Measurements from ENCODE around the gene GGTLC2. TPM values are rescaled to one million over a fixed set of nuclear protein-coding genes. Genes with fewer than 3 reads are reported as not detected.
"Not testable (repeated sequence)": the region's sequence is repeated elsewhere in the genome, so short reads cannot be mapped to it uniquely, and the experiment has no call there.

GGTLC2 gene
- total RNA-seq, 5 donors from 2014 or later (not counting 1 experiment from before 2014, with no cell fraction given): not detected

GRCh38 chr22:22616636-22617035 lies 27.8 kb upstream of the GGTLC2 start:
- no peak overlapping the region for H3K27ac Mint-ChIP-seq
- Histone ChIP-seq H3K27ac (ENCODE audit: low read length) (no peak overlapping the region), H3K9me3 (no peaks in the 10 kb centered on the region), H3K36me3 (ENCODE audit: control insufficient read depth in 2 of 2, extremely low read depth in 1 of 2, insufficient read depth in 1 of 2, low read length in 1 of 2) (no peaks in the 10 kb centered on the region), H3K4me1 (ENCODE audit: control insufficient read depth in 1 of 2, extremely low read depth in 1 of 2, insufficient read depth in 2 of 2, low read length in 2 of 2) (peaks cover 0 to 8% of the 10 kb centered on the region in 2 experiments), H3K27me3 (replicated peaks in 1 of 2; ENCODE audit: control insufficient read depth in 2 of 2, extremely low read depth in 1 of 2, insufficient read depth in 2 of 2, low read length in 1 of 2) (peaks cover 0 to 8% of the 10 kb centered on the region in 2 experiments), H3K4me3 (ENCODE audit: control insufficient read depth in 1 of 2, extremely low read depth in 1 of 2, low read length in 1 of 2) (no peak overlapping the region)
- no peak overlapping the region for H3K4me3 Mint-ChIP-seq
- H3K9me3 Mint-ChIP-seq: no peaks in the 10 kb centered on the region
- CTCF ChIA-PET: no interaction called here
- POLR2A ChIA-PET: no interaction called here
- peaks cover 8 to 10% (median 8%) of the 10 kb centered on the region in 3 donors for H3K4me1 Mint-ChIP-seq
- WGBS (ENCODE audit: insufficient coverage): 16% methylated on average over 5 of the region's 5 CpGs
- peaks cover 0 to 11% of the 10 kb centered on the region in 2 donors for H3K27me3 Mint-ChIP-seq
- H3K36me3 Mint-ChIP-seq: no peaks in the 10 kb centered on the region
- ATAC-seq (replicated peaks in 1 of 4) (peak in 2 of 4 experiments; percentile 37 to 84), DNase-seq (peak in 11 of 35 experiments; percentile 2 to 58 (median 10))

- Histone ChIP-seq H3K4me3 (ENCODE audit: control insufficient read depth in 1 of 2, extremely low read depth in 1 of 2, low read length in 1 of 2) (no peak overlapping the region), H3K9me3 (no peaks in the 10 kb centered on the region), H3K4me1 (ENCODE audit: control insufficient read depth in 1 of 2, extremely low read depth in 1 of 2, insufficient read depth in 2 of 2, low read length in 2 of 2) (peaks cover 0 to 8% of the 10 kb centered on the region in 2 experiments), H3K27ac (ENCODE audit: low read length) (no peak overlapping the region), H3K36me3 (ENCODE audit: control insufficient read depth in 2 of 2, extremely low read depth in 1 of 2, insufficient read depth in 1 of 2, low read length in 1 of 2) (no peaks in the 10 kb centered on the region), H3K27me3 (replicated peaks in 1 of 2; ENCODE audit: control insufficient read depth in 2 of 2, extremely low read depth in 1 of 2, insufficient read depth in 2 of 2, low read length in 1 of 2) (peaks cover 0 to 8% of the 10 kb centered on the region in 2 experiments)
- DNase-seq (no peak), ATAC-seq (replicated peaks in 1 of 4) (no peak)
- WGBS (ENCODE audit: insufficient coverage): 91% methylated on average over 7 of the region's 7 CpGs
- no peak overlapping the region for H3K27ac Mint-ChIP-seq
- ChIA-PET CTCF (no interaction called here), POLR2A (no interaction called here)
- no peaks in the 10 kb centered on the region for H3K36me3 Mint-ChIP-seq
- no peak overlapping the region for H3K4me3 Mint-ChIP-seq
- H3K4me1 Mint-ChIP-seq: peaks cover 8 to 10% (median 8%) of the 10 kb centered on the region in 3 donors
- H3K27me3 Mint-ChIP-seq: peaks cover 0 to 11% of the 10 kb centered on the region in 2 donors
- no peaks in the 10 kb centered on the region for H3K9me3 Mint-ChIP-seq
These were observed 26.0 kb upstream of the GGTLC2 start for GRCh38 chr22:22618448-22618847.

GRCh38 chr22:22618923-22619322 lies 25.5 kb upstream of the GGTLC2 start:
- peaks cover 0 to 11% of the 10 kb centered on the region in 2 donors for H3K27me3 Mint-ChIP-seq
- Histone ChIP-seq H3K36me3 (ENCODE audit: control insufficient read depth in 2 of 2, extremely low read depth in 1 of 2, insufficient read depth in 1 of 2, low read length in 1 of 2) (no peaks in the 10 kb centered on the region), H3K9me3 (no peaks in the 10 kb centered on the region), H3K27me3 (replicated peaks in 1 of 2; ENCODE audit: control insufficient read depth in 2 of 2, extremely low read depth in 1 of 2, insufficient read depth in 2 of 2, low read length in 1 of 2) (peaks cover 0 to 8% of the 10 kb centered on the region in 2 experiments), H3K4me3 (ENCODE audit: control insufficient read depth in 1 of 2, extremely low read depth in 1 of 2, low read length in 1 of 2) (no peak overlapping the region), H3K27ac (ENCODE audit: low read length) (no peak overlapping the region), H3K4me1 (ENCODE audit: control insufficient read depth in 1 of 2, extremely low read depth in 1 of 2, insufficient read depth in 2 of 2, low read length in 2 of 2) (peaks cover 0 to 8% of the 10 kb centered on the region in 2 experiments)
- H3K4me3 Mint-ChIP-seq: no peak overlapping the region
- H3K4me1 Mint-ChIP-seq: peaks cover 8 to 10% (median 8%) of the 10 kb centered on the region in 3 donors
- ChIA-PET CTCF (interaction anchor here in 1 of 2 donors (0.6 kb wide), 1 partner anchor 1267 kb away, joined by 4 read pairs; no protein-coding TSS in a partner anchor), POLR2A (no interaction called here)
- H3K36me3 Mint-ChIP-seq: no peaks in the 10 kb centered on the region
- no peak for ATAC-seq (replicated peaks in 1 of 4)
- H3K27ac Mint-ChIP-seq: no peak overlapping the region
- DNase-seq: no peak
- H3K9me3 Mint-ChIP-seq: no peaks in the 10 kb centered on the region
- 67% methylated on average over 2 of the region's 2 CpGs for WGBS (ENCODE audit: insufficient coverage)

GRCh38 chr22:22619765-22620414 lies 24.5 kb upstream of the GGTLC2 start:
- DNase-seq (no peak), ATAC-seq (replicated peaks in 1 of 4) (no peak)
- Histone ChIP-seq H3K27ac (ENCODE audit: low read length) (no peak overlapping the region), H3K4me1 (ENCODE audit: control insufficient read depth in 1 of 2, extremely low read depth in 1 of 2, insufficient read depth in 2 of 2, low read length in 2 of 2) (peaks cover 0 to 8% of the 10 kb centered on the region in 2 experiments), H3K27me3 (replicated peaks in 1 of 2; ENCODE audit: control insufficient read depth in 2 of 2, extremely low read depth in 1 of 2, insufficient read depth in 2 of 2, low read length in 1 of 2) (peaks cover 0 to 8% of the 10 kb centered on the region in 2 experiments), H3K4me3 (ENCODE audit: control insufficient read depth in 1 of 2, extremely low read depth in 1 of 2, low read length in 1 of 2) (no peak overlapping the region), H3K9me3 (no peaks in the 10 kb centered on the region), H3K36me3 (ENCODE audit: control insufficient read depth in 2 of 2, extremely low read depth in 1 of 2, insufficient read depth in 1 of 2, low read length in 1 of 2) (no peaks in the 10 kb centered on the region)
- H3K4me1 Mint-ChIP-seq: peaks cover 8 to 10% (median 8%) of the 10 kb centered on the region in 3 donors
- H3K9me3 Mint-ChIP-seq: peaks cover 3 to 5% (median 4%) of the 10 kb centered on the region in 3 donors
- ChIA-PET CTCF (no interaction called here), POLR2A (no interaction called here)
- H3K36me3 Mint-ChIP-seq: peaks cover 4% of the 10 kb centered on the region
- H3K27me3 Mint-ChIP-seq: peaks cover 0 to 15% of the 10 kb centered on the region in 2 donors
- no peak overlapping the region for H3K4me3 Mint-ChIP-seq
- WGBS (ENCODE audit: insufficient coverage): 79% methylated on average over 2 of the region's 3 CpGs
- no peak overlapping the region for H3K27ac Mint-ChIP-seq

- H3K27ac ChIP-seq (ENCODE audit: low read length); CTCF ChIA-PET; H3K36me3 ChIP-seq (ENCODE audit: control insufficient read depth in 2 of 2, extremely low read depth in 1 of 2, insufficient read depth in 1 of 2, low read length in 1 of 2); H3K9me3 ChIP-seq; H3K36me3 Mint-ChIP-seq; H3K9me3 Mint-ChIP-seq; H3K4me1 Mint-ChIP-seq; H3K4me3 ChIP-seq (ENCODE audit: control insufficient read depth in 1 of 2, extremely low read depth in 1 of 2, low read length in 1 of 2); H3K4me1 ChIP-seq (ENCODE audit: control insufficient read depth in 1 of 2, extremely low read depth in 1 of 2, insufficient read depth in 2 of 2, low read length in 2 of 2); H3K27me3 ChIP-seq (replicated peaks in 1 of 2; ENCODE audit: control insufficient read depth in 2 of 2, extremely low read depth in 1 of 2, insufficient read depth in 2 of 2, low read length in 1 of 2); POLR2A ChIA-PET; ATAC-seq (replicated peaks in 1 of 4); DNase-seq; H3K27ac Mint-ChIP-seq; H3K4me3 Mint-ChIP-seq; H3K27me3 Mint-ChIP-seq: not testable (repeated sequence)
- 73% methylated on average over 3 of the region's 18 CpGs for WGBS (ENCODE audit: insufficient coverage)
These were observed 15.6 kb upstream of the GGTLC2 start for GRCh38 chr22:22628546-22629495.

GRCh38 chr22:22631223-22631652 lies 13.2 kb upstream of the GGTLC2 start:
- POLR2A ChIA-PET; H3K27me3 Mint-ChIP-seq; ATAC-seq (replicated peaks in 1 of 4); DNase-seq; H3K9me3 Mint-ChIP-seq; H3K4me1 ChIP-seq (ENCODE audit: control insufficient read depth in 1 of 2, extremely low read depth in 1 of 2, insufficient read depth in 2 of 2, low read length in 2 of 2); H3K27ac ChIP-seq (ENCODE audit: low read length); H3K4me3 ChIP-seq (ENCODE audit: control insufficient read depth in 1 of 2, extremely low read depth in 1 of 2, low read length in 1 of 2); H3K9me3 ChIP-seq; H3K4me1 Mint-ChIP-seq; H3K36me3 Mint-ChIP-seq; H3K36me3 ChIP-seq (ENCODE audit: control insufficient read depth in 2 of 2, extremely low read depth in 1 of 2, insufficient read depth in 1 of 2, low read length in 1 of 2); H3K4me3 Mint-ChIP-seq; H3K27me3 ChIP-seq (replicated peaks in 1 of 2; ENCODE audit: control insufficient read depth in 2 of 2, extremely low read depth in 1 of 2, insufficient read depth in 2 of 2, low read length in 1 of 2); H3K27ac Mint-ChIP-seq; CTCF ChIA-PET: not testable (repeated sequence)
- WGBS (ENCODE audit: insufficient coverage): no CpG with 5 or more reads among the region's 7 CpGs
